ENCODE measurements around the gene OR51B6.

OR51B6 gene

GRCh38 chr11:5368502-5369043, 17.3 kb downstream of the OR51B6 start:
- Histone ChIP-seq H2AK5ac (ENCODE audit: low read length, severe bottlenecking) (no peak overlapping the region), H4K8ac (ENCODE audit: low read length) (no peak overlapping the region), H3K79me1 (replicated peaks; ENCODE audit: low read length, poor library complexity, severe bottlenecking) (no peaks in the 10 kb centered on the region), H2AFZ (ENCODE audit: low read depth, low read length) (no peak overlapping the region), H3K9me3 (ENCODE audit: control insufficient read depth, low read length) (no peaks in the 10 kb centered on the region), H3K4me2 (ENCODE audit: low read length, poor library complexity, severe bottlenecking) (no peak overlapping the region), H3K9ac (ENCODE audit: low read length) (no peak overlapping the region), H2BK120ac (ENCODE audit: low read depth, low read length) (no peak overlapping the region), H3K4me3 (ENCODE audit: insufficient read depth in 1 of 2, low read depth in 1 of 2, low read length in 2 of 2) (no peak overlapping the region), H2BK15ac (ENCODE audit: low read depth, poor library complexity, severe bottlenecking) (no peak overlapping the region), H2BK5ac (ENCODE audit: low read depth, low read length, poor library complexity, severe bottlenecking) (no peak overlapping the region), H3K27me3 (ENCODE audit: control insufficient read depth in 1 of 2, insufficient read depth in 1 of 2, low read length in 2 of 2) (no peaks in the 10 kb centered on the region), H3K14ac (ENCODE audit: low read length in 2 of 2) (no peak overlapping the region), H2BK12ac (ENCODE audit: low read length in 2 of 2) (no peak overlapping the region), H3K4ac (ENCODE audit: low read depth in 1 of 2, low read length in 2 of 2) (no peak overlapping the region), H3K18ac (ENCODE audit: low read depth in 1 of 2, low read length in 2 of 2) (no peak overlapping the region), H4K91ac (ENCODE audit: low read length) (no peak overlapping the region), H3K27ac (ENCODE audit: low read length, poor library complexity, severe bottlenecking) (no peak overlapping the region), H3K23ac (ENCODE audit: low read length in 2 of 2) (no peak overlapping the region), H3K4me1 (ENCODE audit: control insufficient read depth, insufficient read depth, low read depth, low read length) (peaks cover 2% of the 10 kb centered on the region), H3K36me3 (ENCODE audit: control insufficient read depth in 1 of 2, insufficient read depth in 2 of 2, low read depth in 1 of 2, low read length in 2 of 2) (no peaks in the 10 kb centered on the region)
- no peak for DNase-seq
- WGBS: 92% methylated on average over 2 of the region's 3 CpGs

DNA sequence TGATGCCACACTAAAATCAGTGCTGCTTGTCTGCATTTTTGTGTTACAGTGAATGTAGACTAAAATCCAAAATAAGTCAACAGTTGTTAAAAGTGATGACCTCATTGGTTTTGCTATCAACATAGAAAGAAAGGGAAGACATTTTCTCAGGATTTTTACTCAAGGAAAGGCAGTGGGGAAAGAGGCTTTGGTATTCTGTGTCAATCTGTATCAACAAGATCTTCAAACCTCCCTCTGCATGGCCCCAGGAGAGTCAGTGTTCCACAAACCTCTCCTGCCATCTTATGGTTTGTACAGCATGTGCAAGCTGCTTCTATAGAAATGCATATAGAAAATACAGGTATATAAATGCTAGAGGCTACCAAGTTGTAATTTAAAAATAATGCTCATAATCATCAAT, 18.5 kb downstream of the OR51B6 start:
- H3K9me3 ChIP-seq (ENCODE audit: control insufficient read depth, low read length): no peaks in the 10 kb centered on the region
- H3K27me3 ChIP-seq (ENCODE audit: control insufficient read depth in 1 of 2, insufficient read depth in 1 of 2, low read length in 2 of 2): no peaks in the 10 kb centered on the region
- H3K14ac ChIP-seq (ENCODE audit: low read length in 2 of 2): no peak overlapping the region
- no peak overlapping the region for H4K91ac ChIP-seq (ENCODE audit: low read length)
- no peak overlapping the region for H2BK5ac ChIP-seq (ENCODE audit: low read depth, low read length, poor library complexity, severe bottlenecking)
- no peak overlapping the region for H3K4me3 ChIP-seq (ENCODE audit: insufficient read depth in 1 of 2, low read depth in 1 of 2, low read length in 2 of 2)
- no peaks in the 10 kb centered on the region for H3K36me3 ChIP-seq (ENCODE audit: control insufficient read depth in 1 of 2, insufficient read depth in 2 of 2, low read depth in 1 of 2, low read length in 2 of 2)
- H3K4me2 ChIP-seq (ENCODE audit: low read length, poor library complexity, severe bottlenecking): no peak overlapping the region
- DNase-seq: peak; percentile 68
- no peak overlapping the region for H3K9ac ChIP-seq (ENCODE audit: low read length)
- no peak overlapping the region for H4K8ac ChIP-seq (ENCODE audit: low read length)
- no peak overlapping the region for H2BK120ac ChIP-seq (ENCODE audit: low read depth, low read length)
- no peak overlapping the region for H3K23ac ChIP-seq (ENCODE audit: low read length in 2 of 2)
- H2AK5ac ChIP-seq (ENCODE audit: low read length, severe bottlenecking): no peak overlapping the region
- no peaks in the 10 kb centered on the region for H3K79me1 ChIP-seq (replicated peaks; ENCODE audit: low read length, poor library complexity, severe bottlenecking)
- H2BK15ac ChIP-seq (ENCODE audit: low read depth, poor library complexity, severe bottlenecking): no peak overlapping the region
- H3K27ac ChIP-seq (ENCODE audit: low read length, poor library complexity, severe bottlenecking): no peak overlapping the region
- H3K18ac ChIP-seq (ENCODE audit: low read depth in 1 of 2, low read length in 2 of 2): no peak overlapping the region
- H2AFZ ChIP-seq (ENCODE audit: low read depth, low read length): no peak overlapping the region
- H3K4ac ChIP-seq (ENCODE audit: low read depth in 1 of 2, low read length in 2 of 2): no peak overlapping the region
- peaks cover 2% of the 10 kb centered on the region for H3K4me1 ChIP-seq (ENCODE audit: control insufficient read depth, insufficient read depth, low read depth, low read length)
- no peak overlapping the region for H2BK12ac ChIP-seq (ENCODE audit: low read length in 2 of 2)

- Histone ChIP-seq H2BK120ac (ENCODE audit: low read depth, low read length) (no peak overlapping the region), H2AK5ac (ENCODE audit: low read length, severe bottlenecking) (no peak overlapping the region), H3K9ac (ENCODE audit: low read length) (no peak overlapping the region), H3K18ac (ENCODE audit: low read depth in 1 of 2, low read length in 2 of 2) (no peak overlapping the region), H3K9me3 (ENCODE audit: control insufficient read depth, low read length) (no peaks in the 10 kb centered on the region), H2AFZ (ENCODE audit: low read depth, low read length) (no peak overlapping the region), H4K91ac (ENCODE audit: low read length) (no peak overlapping the region), H3K79me1 (replicated peaks; ENCODE audit: low read length, poor library complexity, severe bottlenecking) (no peaks in the 10 kb centered on the region), H3K4me2 (ENCODE audit: low read length, poor library complexity, severe bottlenecking) (no peak overlapping the region), H2BK15ac (ENCODE audit: low read depth, poor library complexity, severe bottlenecking) (no peak overlapping the region), H3K4ac (ENCODE audit: low read depth in 1 of 2, low read length in 2 of 2) (no peak overlapping the region), H2BK12ac (ENCODE audit: low read length in 2 of 2) (no peak overlapping the region), H3K27me3 (ENCODE audit: control insufficient read depth in 1 of 2, insufficient read depth in 1 of 2, low read length in 2 of 2) (peaks cover 0 to 11% of the 10 kb centered on the region in 2 experiments), H4K8ac (ENCODE audit: low read length) (no peak overlapping the region), H3K4me1 (ENCODE audit: control insufficient read depth, insufficient read depth, low read depth, low read length) (no peaks in the 10 kb centered on the region), H3K14ac (ENCODE audit: low read length in 2 of 2) (no peak overlapping the region), H3K4me3 (ENCODE audit: insufficient read depth in 1 of 2, low read depth in 1 of 2, low read length in 2 of 2) (no peak overlapping the region), H2BK5ac (ENCODE audit: low read depth, low read length, poor library complexity, severe bottlenecking) (no peak overlapping the region), H3K36me3 (ENCODE audit: control insufficient read depth in 1 of 2, insufficient read depth in 2 of 2, low read depth in 1 of 2, low read length in 2 of 2) (no peaks in the 10 kb centered on the region), H3K23ac (ENCODE audit: low read length in 2 of 2) (no peak overlapping the region), H3K27ac (ENCODE audit: low read length, poor library complexity, severe bottlenecking) (no peak overlapping the region)
- DNase-seq: peak; percentile 70
- 75% methylated on average over 4 of the region's 4 CpGs for WGBS
Measured at GRCh38 chr11:5380740-5381342, 29.5 kb downstream of the OR51B6 start.

GRCh38 chr11:5383576-5383975, 32.3 kb downstream of the OR51B6 start, which contains the start of gene OR51M1:
TSS of gene OR51M1 (plus strand) at chr11:5383812. CDS start at chr11:5389399, 5,587 bp downstream.
- Histone ChIP-seq H3K4ac (ENCODE audit: low read depth in 1 of 2, low read length in 2 of 2) (no peak within 1 kb of the TSS), H2AFZ (ENCODE audit: low read depth, low read length) (peak within 1 kb of the TSS; percentile 39), H3K4me3 (ENCODE audit: insufficient read depth in 1 of 2, low read depth in 1 of 2, low read length in 2 of 2) (no peak within 1 kb of the TSS), H4K8ac (ENCODE audit: low read length) (no peak within 1 kb of the TSS), H2BK120ac (ENCODE audit: low read depth, low read length) (no peak within 1 kb of the TSS), H3K27me3 (ENCODE audit: control insufficient read depth in 1 of 2, insufficient read depth in 1 of 2, low read length in 2 of 2) (peaks cover 0 to 11% of the 10 kb centered on the region in 2 experiments), H3K23ac (ENCODE audit: low read length in 2 of 2) (peak within 1 kb of the TSS in 1 of 2 experiments; percentile 72), H3K4me1 (ENCODE audit: control insufficient read depth, insufficient read depth, low read depth, low read length) (no peaks in the 10 kb centered on the region), H3K36me3 (ENCODE audit: control insufficient read depth in 1 of 2, insufficient read depth in 2 of 2, low read depth in 1 of 2, low read length in 2 of 2) (no peaks in the 10 kb centered on the region), H3K9ac (ENCODE audit: low read length) (no peak within 1 kb of the TSS), H3K4me2 (ENCODE audit: low read length, poor library complexity, severe bottlenecking) (no peak within 1 kb of the TSS), H2BK5ac (ENCODE audit: low read depth, low read length, poor library complexity, severe bottlenecking) (no peak within 1 kb of the TSS), H3K9me3 (ENCODE audit: control insufficient read depth, low read length) (no peaks in the 10 kb centered on the region), H3K18ac (ENCODE audit: low read depth in 1 of 2, low read length in 2 of 2) (no peak within 1 kb of the TSS), H2AK5ac (ENCODE audit: low read length, severe bottlenecking) (no peak within 1 kb of the TSS), H2BK12ac (ENCODE audit: low read length in 2 of 2) (no peak within 1 kb of the TSS), H3K27ac (ENCODE audit: low read length, poor library complexity, severe bottlenecking) (no peak within 1 kb of the TSS), H2BK15ac (ENCODE audit: low read depth, poor library complexity, severe bottlenecking) (no peak within 1 kb of the TSS), H4K91ac (ENCODE audit: low read length) (no peak within 1 kb of the TSS), H3K14ac (ENCODE audit: low read length in 2 of 2) (no peak within 1 kb of the TSS), H3K79me1 (replicated peaks; ENCODE audit: low read length, poor library complexity, severe bottlenecking) (no peaks in the 10 kb centered on the region)
- DNase-seq: no peak
- WGBS: 30% methylated on average over 1 of the region's 1 CpG

Measured in mesenchymal stem cell (in vitro differentiated cells and primary cell).